Stimulated activated CD4-positive, alpha-beta T cell treated with anti-CD3 and anti-CD28 coated beads, TNF-alpha, amount 100 ng/mL, for 24 hours (primary cell): ENCODE results near the gene PSPC1.
"Not testable (repeated sequence)": the region's sequence is repeated elsewhere in the genome, so short reads cannot be mapped to it uniquely, and the experiment has no call there.

Experiments used
- DNase-seq, 3 experiments: peaks; one replicate each; pipeline ENCODE4 v3.0.0-alpha.2; 2020; ENCODE audit warnings: low read depth in 3 of 3

Gene PSPC1

GRCh38 chr13:19764237-19764636, 18.5 kb downstream of the PSPC1 start:
- DNase-seq: no peak

GRCh38 chr13:19763618-19764017, 19.1 kb downstream of the PSPC1 start:
- DNase-seq: no peak

DNA sequence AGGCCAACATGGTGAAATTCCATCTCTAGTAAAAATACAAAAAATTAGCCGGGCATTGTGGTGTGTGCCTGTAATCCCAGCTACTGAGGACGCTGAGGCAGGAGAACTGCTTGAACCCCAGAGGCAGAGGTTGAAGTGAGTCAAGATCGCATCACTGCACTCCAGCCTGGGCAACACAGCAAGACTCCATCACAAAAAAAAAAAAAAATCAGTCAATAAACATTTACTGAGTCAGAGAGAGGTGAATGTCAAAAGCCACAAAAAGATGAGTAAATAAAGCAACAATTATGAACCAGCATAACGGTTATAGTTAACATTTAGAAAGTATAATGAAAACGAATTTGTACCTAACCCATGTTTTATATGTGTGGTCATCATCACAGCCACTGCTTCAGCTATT, 23.1 kb downstream of the PSPC1 start:
- DNase-seq: no peak

DNA sequence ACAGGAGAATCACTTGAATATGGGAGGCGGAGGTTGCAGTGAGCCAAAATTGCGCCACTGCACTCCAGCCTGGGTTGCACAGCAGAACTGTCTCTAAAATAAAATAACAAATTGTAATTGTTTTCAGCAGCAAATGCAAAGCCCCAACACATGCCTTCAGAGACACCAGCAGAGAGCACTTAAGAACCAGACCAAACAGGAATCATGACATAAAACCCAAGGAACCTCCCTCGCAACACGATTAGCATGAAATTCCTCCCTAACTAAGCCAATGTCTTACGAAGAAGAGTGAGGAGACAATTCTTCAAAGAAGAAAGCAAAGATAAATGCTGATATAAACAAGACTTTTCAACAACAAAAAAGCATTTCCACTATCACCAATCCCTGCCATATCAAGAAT, 40.1 kb downstream of the PSPC1 start:
- no peak for DNase-seq

DNA sequence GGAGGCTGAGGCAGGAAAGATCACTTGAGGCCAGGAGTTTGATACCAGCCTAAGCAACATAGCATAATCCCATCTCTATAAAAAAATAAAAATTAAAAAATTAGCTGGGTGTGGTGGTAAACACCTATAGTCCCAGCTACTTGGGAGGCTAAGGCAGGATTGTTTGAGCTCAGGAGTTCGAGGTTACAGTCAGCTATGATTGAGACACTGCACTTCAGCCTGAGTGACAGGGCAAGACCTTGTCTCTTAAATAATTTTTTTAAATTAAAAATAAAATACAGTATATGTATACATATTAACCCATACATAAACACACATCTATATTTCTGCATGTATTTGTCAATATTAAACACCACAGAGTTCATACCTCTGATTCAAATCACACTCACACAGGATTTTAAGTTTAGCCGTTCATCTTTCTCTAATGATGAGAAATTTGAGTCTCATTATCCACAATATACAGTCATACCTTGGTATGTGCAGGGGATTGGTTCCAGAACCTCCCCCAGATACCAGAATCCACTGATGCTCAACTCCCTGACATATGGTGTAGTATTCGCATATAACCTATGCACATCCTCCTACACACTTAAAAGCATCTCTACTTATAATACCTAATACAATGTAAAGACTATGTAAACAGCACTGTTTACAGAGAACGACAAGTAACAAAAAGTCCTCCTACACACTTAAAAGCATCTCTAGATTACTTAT, 44.7 kb downstream of the PSPC1 start:
- DNase-seq: no peak

DNA sequence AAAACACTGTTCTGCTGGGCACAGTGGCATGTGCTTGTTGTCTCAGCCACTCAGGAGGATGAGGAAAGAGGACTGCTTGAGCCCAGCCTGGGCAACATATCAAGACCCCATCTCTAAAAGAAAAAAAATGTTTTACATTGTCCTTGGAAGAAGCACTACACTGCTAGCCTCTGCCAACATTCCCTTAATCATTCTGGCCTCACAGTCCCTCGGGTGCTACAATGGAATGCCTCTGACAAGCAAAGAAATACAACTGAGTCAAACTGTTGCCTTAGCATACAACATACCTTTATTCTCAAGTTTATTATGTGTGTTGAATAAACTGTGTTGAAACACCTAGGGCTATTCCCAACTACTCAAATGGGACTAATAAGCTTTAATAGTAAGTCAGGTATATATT, 56.1 kb downstream of the PSPC1 start:
- no peak for DNase-seq

DNA sequence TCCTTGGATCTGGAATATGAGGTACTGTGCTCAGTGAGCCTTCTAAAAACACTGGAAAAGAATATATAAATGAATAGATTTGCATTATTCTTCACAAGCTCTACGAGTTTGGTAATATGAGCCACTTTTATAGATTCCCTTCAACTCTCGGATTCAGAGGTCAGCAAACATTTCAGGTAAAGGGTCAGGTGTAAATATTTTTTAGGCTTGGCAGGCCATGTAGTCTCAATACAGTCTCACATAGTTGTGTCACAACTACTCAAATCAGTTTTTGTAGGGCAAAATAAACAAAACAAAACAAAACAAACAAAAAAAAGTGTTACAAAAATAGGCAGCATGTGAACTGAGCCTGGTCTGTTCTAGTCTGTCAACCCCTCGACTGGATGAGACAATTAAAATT, 57.4 kb downstream of the PSPC1 start:
- DNase-seq: no peak

DNA sequence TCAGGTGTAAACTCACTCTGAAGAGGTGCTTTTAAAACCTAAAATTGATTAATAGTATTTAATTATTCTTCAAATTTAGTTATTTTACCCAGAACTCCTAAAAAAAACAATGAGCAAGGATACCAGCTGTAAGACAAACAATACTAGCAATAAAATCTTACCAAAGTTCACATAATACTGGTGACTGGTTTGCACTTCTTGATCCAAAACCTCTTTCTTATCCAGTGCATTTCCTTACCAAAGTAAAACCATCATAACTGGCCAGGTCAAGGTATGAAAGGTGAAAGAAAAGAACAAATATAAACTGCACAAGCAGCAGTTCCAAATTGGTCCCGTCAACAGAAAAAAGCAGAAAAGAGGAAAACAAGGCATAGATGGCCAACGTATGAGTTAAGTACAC, 62.7 kb downstream of the PSPC1 start:
- DNase-seq: no peak

DNA sequence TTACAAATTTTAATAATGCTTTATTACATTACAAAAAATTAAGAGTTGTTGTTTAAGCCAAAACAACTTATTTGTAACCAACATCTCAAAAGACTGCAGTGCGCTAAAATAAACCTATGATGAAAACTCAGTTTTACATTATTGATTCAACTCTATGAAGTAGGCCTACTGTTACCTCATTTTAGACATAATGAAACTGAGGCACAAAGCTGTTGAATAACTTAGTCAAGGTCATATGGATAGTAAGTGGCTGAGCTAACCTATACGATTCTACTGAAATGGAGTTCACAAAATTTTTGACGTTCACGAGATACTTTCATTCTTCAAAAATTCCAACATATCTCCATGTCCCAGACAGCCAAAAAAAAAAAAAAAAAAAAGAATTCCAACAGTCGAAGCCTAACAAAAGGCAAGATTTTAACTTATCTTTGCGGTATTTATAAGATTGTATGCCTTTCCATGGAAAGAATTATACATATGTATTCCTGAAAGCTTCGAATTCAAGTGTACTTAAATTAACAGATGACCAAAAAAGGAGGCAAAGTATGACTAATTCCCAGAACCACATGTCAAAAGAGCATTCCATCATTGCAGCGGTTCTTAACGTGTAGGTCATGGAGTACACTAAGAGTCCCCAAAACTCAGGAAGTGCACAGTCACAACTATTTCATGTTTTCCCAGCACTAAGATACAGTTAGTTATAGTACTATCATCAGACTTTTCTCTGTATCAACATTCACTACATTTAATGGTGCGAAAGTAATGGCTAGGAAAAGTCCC, 69.4 kb downstream of the PSPC1 start:
- no peak for DNase-seq

GRCh38 chr13:19709782-19710181, 73.0 kb downstream of the PSPC1 start:
- not testable (repeated sequence) for DNase-seq

GRCh38 chr13:19709039-19709438, 73.7 kb downstream of the PSPC1 start:
- DNase-seq: not testable (repeated sequence)

DNA sequence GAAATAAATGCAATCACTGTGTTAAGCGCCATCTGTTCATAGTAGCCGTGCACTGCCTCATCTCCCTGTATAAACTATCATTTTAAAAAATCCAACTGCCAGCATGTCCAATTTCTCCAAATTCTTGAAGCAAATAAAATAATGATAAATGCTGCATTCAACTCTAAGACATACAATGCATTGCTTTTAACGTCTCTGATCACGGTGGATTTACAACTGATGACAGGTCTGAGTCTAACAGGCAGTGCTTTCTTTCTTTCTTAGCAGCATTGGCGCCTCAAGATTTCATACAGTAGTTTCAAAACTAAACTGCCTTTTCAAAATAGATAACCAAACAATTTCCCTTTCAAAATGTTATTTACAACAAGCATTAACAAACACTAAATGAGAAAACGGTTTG, 78.5 kb downstream of the PSPC1 start:
- not testable (repeated sequence) for DNase-seq

DNA sequence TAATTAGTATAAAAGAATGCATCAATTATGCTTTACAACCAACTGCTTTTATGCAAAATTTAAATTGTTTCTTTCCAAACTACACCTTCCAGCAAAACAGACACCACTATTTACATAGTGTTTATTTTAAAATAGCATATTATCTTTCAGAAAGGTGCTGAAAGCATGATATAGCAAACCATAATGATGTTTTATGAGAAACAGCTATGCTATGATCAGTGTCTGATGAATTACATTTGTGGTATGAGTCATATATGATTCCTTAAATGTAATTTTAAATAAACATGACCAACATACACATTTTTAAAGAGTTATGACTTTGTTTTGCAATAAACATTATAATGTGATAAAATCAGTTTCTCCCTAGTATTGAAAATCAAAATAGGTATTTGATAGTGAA, 81.1 kb downstream of the PSPC1 start:
- not testable (repeated sequence) for DNase-seq

- not testable (repeated sequence) for DNase-seq
These were observed 81.8 kb downstream of the PSPC1 start for GRCh38 chr13:19700963-19701362.

GRCh38 chr13:19695829-19696228, 86.9 kb downstream of the PSPC1 start:
- DNase-seq: no peak

GRCh38 chr13:19695428-19695827, 87.3 kb downstream of the PSPC1 start:
- no peak for DNase-seq

DNA sequence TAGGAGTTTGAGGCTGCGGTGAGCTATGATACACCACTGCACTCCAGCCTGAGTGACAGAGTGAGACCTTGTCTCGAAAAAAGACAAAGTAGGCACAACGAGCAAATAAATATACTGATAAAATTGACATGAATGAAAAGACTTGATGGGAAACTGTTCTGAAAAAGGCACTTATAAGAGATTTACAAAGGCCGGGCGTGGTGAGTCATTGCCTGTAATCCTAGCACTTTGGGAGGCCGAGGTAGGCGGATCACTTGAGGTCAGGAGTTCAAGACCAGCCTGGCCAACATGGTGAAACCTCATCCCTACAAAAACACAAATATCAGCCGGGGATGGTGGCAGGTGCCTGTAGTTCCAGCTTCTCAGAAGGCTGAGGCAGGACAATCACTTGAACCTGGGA, 91.3 kb downstream of the PSPC1 start:
- not testable (repeated sequence) for DNase-seq

- no peak for DNase-seq
These were observed 97.3 kb downstream of the PSPC1 start for GRCh38 chr13:19685437-19685836.

GRCh38 chr13:19685034-19685433, 97.7 kb downstream of the PSPC1 start:
- DNase-seq: no peak

GRCh38 chr13:19681517-19681916, 101.2 kb downstream of the PSPC1 start:
- no peak for DNase-seq

- DNase-seq: no peak
These were observed 102.0 kb downstream of the PSPC1 start for GRCh38 chr13:19680751-19681150.

- no peak for DNase-seq
These were observed 106.6 kb downstream of the PSPC1 start for GRCh38 chr13:19676168-19676567.

- DNase-seq: no peak
These were observed 107.8 kb downstream of the PSPC1 start for GRCh38 chr13:19674898-19675297.
